ENCODE results near the gene SOX6. TPM values are rescaled to one million over a fixed set of nuclear protein-coding genes. Genes with fewer than 3 reads are reported as not detected.

Gene SOX6
- total RNA-seq, 1 donor from 2014 or later = 4.9 TPM

GRCh38 chr11:16301462-16301861 is 54.9 kb downstream of the SOX6 start:
- Histone ChIP-seq H3K4me3 (no peak overlapping the region), H3K27ac (no peak overlapping the region), H3K36me3 (no peaks in the 10 kb centered on the region), H3K4me1 (no peaks in the 10 kb centered on the region), H3K9me3 (no peaks in the 10 kb centered on the region), H3K27me3 (no peaks in the 10 kb centered on the region)
- intact Hi-C loops (cut with DNase I) = no loop called here
- no peak for DNase-seq (ENCODE audit: extremely low spot score in 2 of 2)
- TF ChIP-seq POLR2A (IDR thresholded peaks at IDR 0.05) = no peak

GRCh38 chr11:16299884-16300782 is 56.2 kb downstream of the SOX6 start:
- no peak for DNase-seq (ENCODE audit: extremely low spot score in 2 of 2)
- no peak for TF ChIP-seq CTCF (IDR thresholded peaks at IDR 0.05)
- no peak for TF ChIP-seq POLR2AphosphoS5 (IDR thresholded peaks at IDR 0.05; ENCODE audit: insufficient read depth in 1 of 2, low read depth in 1 of 2)
- no peak for TF ChIP-seq POLR2A (IDR thresholded peaks at IDR 0.05)
- H3K9me3 ChIP-seq = no peaks in the 10 kb centered on the region
- no peak overlapping the region for H3K4me3 ChIP-seq
- H3K27ac ChIP-seq = no peak overlapping the region
- no peaks in the 10 kb centered on the region for H3K4me1 ChIP-seq
- no peaks in the 10 kb centered on the region for H3K27me3 ChIP-seq
- no peaks in the 10 kb centered on the region for H3K36me3 ChIP-seq
- intact Hi-C loops (cut with DNase I) = no loop called here

- H3K4me1 ChIP-seq = no peaks in the 10 kb centered on the region
- no peak overlapping the region for H3K4me3 ChIP-seq
- no peak for DNase-seq (ENCODE audit: extremely low spot score in 2 of 2)
- H3K9me3 ChIP-seq = no peaks in the 10 kb centered on the region
- H3K27me3 ChIP-seq = no peaks in the 10 kb centered on the region
- no peaks in the 10 kb centered on the region for H3K36me3 ChIP-seq
- no peak overlapping the region for H3K27ac ChIP-seq
- intact Hi-C loops (cut with DNase I) = no loop called here
- TF ChIP-seq CTCF (IDR thresholded peaks at IDR 0.05) (no peak), POLR2AphosphoS5 (IDR thresholded peaks at IDR 0.05; ENCODE audit: insufficient read depth in 1 of 2, low read depth in 1 of 2) (no peak)
Measured at GRCh38 chr11:16299390-16299789, 57.0 kb downstream of the SOX6 start.

GRCh38 chr11:16297332-16297731 is 59.0 kb downstream of the SOX6 start:
- H3K4me1 ChIP-seq = no peaks in the 10 kb centered on the region
- TF ChIP-seq POLR2A (IDR thresholded peaks at IDR 0.05) = no peak
- no peak for TF ChIP-seq CTCF (IDR thresholded peaks at IDR 0.05)
- TF ChIP-seq POLR2AphosphoS5 (IDR thresholded peaks at IDR 0.05; ENCODE audit: insufficient read depth in 1 of 2, low read depth in 1 of 2) = no peak
- H3K36me3 ChIP-seq = no peaks in the 10 kb centered on the region
- H3K27ac ChIP-seq = no peak overlapping the region
- intact Hi-C loops (cut with DNase I) = no loop called here
- H3K27me3 ChIP-seq = no peaks in the 10 kb centered on the region
- no peak overlapping the region for H3K4me3 ChIP-seq
- DNase-seq (ENCODE audit: extremely low spot score in 2 of 2) = no peak
- no peaks in the 10 kb centered on the region for H3K9me3 ChIP-seq

- Histone ChIP-seq H3K36me3 (no peaks in the 10 kb centered on the region), H3K9me3 (no peaks in the 10 kb centered on the region), H3K27ac (no peak overlapping the region), H3K27me3 (no peaks in the 10 kb centered on the region), H3K4me3 (no peak overlapping the region), H3K4me1 (no peaks in the 10 kb centered on the region)
- DNase-seq (ENCODE audit: extremely low spot score in 2 of 2) = no peak
- TF ChIP-seq POLR2AphosphoS5 (IDR thresholded peaks at IDR 0.05; ENCODE audit: insufficient read depth in 1 of 2, low read depth in 1 of 2) (no peak), CTCF (IDR thresholded peaks at IDR 0.05) (no peak), POLR2A (IDR thresholded peaks at IDR 0.05) (no peak)
- intact Hi-C loops (cut with DNase I) = no loop called here
Measured at GRCh38 chr11:16296273-16296672, 60.1 kb downstream of the SOX6 start.

All from vagina (tissue), 2 donors.